Neural cell (in vitro differentiated cells): ENCODE measurements around the gene CUEDC1. TPM values are rescaled to one million over a fixed set of nuclear protein-coding genes. Genes with fewer than 3 reads are reported as not detected.

Experiments
- H2AFZ ChIP-seq: fragments of 200-600, 300-800 bp; sonication (generic), shearing (Covaris generic); 2 replicates; pipeline ENCODE4 v1.6.0; 2014; ENCODE audit warnings: low read depth, mild to moderate bottlenecking, antibody characterized with exemption, low read length, moderate library complexity
- H3F3A ChIP-seq: fragments of 200-600 bp; shearing (Covaris generic); 2 replicates; pipeline ENCODE4 v1.6.1; 2016; ENCODE audit warnings: mild to moderate bottlenecking, moderate library complexity, mixed read lengths, antibody characterized with exemption, low read length; ENCODE audit not compliant: insufficient read depth, poor library complexity, severe bottlenecking
- H3K27ac ChIP-seq: fragments of 200-600, 300-800 bp; sonication (generic), shearing (Covaris generic); 2 replicates; pipeline ENCODE4 v1.5.1; 2014; ENCODE audit warnings: mild to moderate bottlenecking, low read length, moderate library complexity
- H3K27me3 ChIP-seq: fragments of 300-800, 200-600 bp; sonication (generic), shearing (Covaris generic); 2 replicates; pipeline ENCODE4 v1.6.0; 2014; ENCODE audit warnings: mild to moderate bottlenecking, low read depth, low read length, moderate library complexity; ENCODE audit not compliant: insufficient read depth
- H3K36me3 ChIP-seq: fragments of 300-800, 200-600 bp; sonication (generic), shearing (Covaris generic); 2 replicates; pipeline ENCODE4 v1.5.1; 2014; ENCODE audit warnings: mild to moderate bottlenecking, antibody characterized with exemption, low read length, moderate library complexity; ENCODE audit not compliant: insufficient read depth
- H3K4me2 ChIP-seq: fragments of 300-800, 200-600 bp; sonication (generic), shearing (Covaris generic); 2 replicates; pipeline ENCODE4 v1.6.0; 2014; ENCODE audit warnings: mild to moderate bottlenecking, low read length
- H3K4me3 ChIP-seq: fragments of 300-800, 200-600 bp; sonication (generic), shearing (Covaris generic); 2 replicates; pipeline ENCODE4 v1.5.1; 2014; ENCODE audit warnings: mild to moderate bottlenecking, low read length, moderate library complexity
- H3K79me2 ChIP-seq: fragments of 200-600 bp; shearing (Covaris generic); replicated peaks from 2 replicates; pipeline ENCODE4 v1.6.0; 2014; ENCODE audit warnings: mild to moderate bottlenecking, low read length, moderate library complexity; ENCODE audit not compliant: insufficient read depth
- H3K9ac ChIP-seq: fragments of 300-800, 200-600 bp; sonication (generic), shearing (Covaris generic); 2 replicates; pipeline ENCODE4 v1.6.1; 2016; ENCODE audit warnings: mild to moderate bottlenecking, low read length, mixed read lengths
- H3K9me2 ChIP-seq: fragments of 200-600 bp; shearing (Covaris generic); 2 replicates; pipeline ENCODE4 v1.6.1; 2016; ENCODE audit warnings: mild to moderate bottlenecking, low read length, mixed read lengths; ENCODE audit not compliant: insufficient read depth
- H3K9me3 ChIP-seq: fragments of 200-600, 300-800 bp; sonication (generic), shearing (Covaris generic); 2 replicates; pipeline ENCODE4 v1.6.1; 2016; ENCODE audit warnings: mild to moderate bottlenecking, mixed run types, low read length, moderate library complexity, mixed read lengths
- H4K20me1 ChIP-seq: fragments of 200-600 bp; shearing (Covaris generic); 2 replicates; pipeline ENCODE4 v1.6.1; 2016; ENCODE audit warnings: mild to moderate bottlenecking, mixed run types; ENCODE audit not compliant: insufficient read depth
- CTCF ChIP-seq: fragments of 450-650 bp; IDR thresholded peaks from 2 replicates; pipeline ENCODE4 v1.5.1; 2014; ENCODE audit warnings: antibody characterized with exemption, mild to moderate bottlenecking, moderate library complexity; ENCODE audit not compliant: poor library complexity, severe bottlenecking
- EP300 ChIP-seq: fragments of 450-650 bp; conservative IDR thresholded peaks from 2 replicates; pipeline ENCODE4 v1.6.1; 2014; ENCODE audit warnings: antibody characterized with exemption, mild to moderate bottlenecking, moderate library complexity; ENCODE audit not compliant: poor library complexity, severe bottlenecking
- MXI1 ChIP-seq: fragments of 450-650 bp; conservative IDR thresholded peaks from 2 replicates; pipeline ENCODE4 v1.6.1; 2014; ENCODE audit warnings: antibody characterized with exemption, mild to moderate bottlenecking; ENCODE audit not compliant: poor library complexity, severe bottlenecking
- POLR2AphosphoS5 ChIP-seq: IDR thresholded peaks from 2 replicates; pipeline ENCODE4 v1.6.1; 2012
- RAD21 ChIP-seq: fragments of 450-650 bp; conservative IDR thresholded peaks from 2 replicates; pipeline ENCODE4 v1.6.1; 2014; ENCODE audit warnings: antibody characterized with exemption, mild to moderate bottlenecking, moderate library complexity
- REST ChIP-seq: IDR thresholded peaks from 2 replicates; pipeline ENCODE4 v1.6.1; 2012; ENCODE audit warnings: borderline replicate concordance
- SMC3 ChIP-seq: fragments of 450-650 bp; conservative IDR thresholded peaks from 2 replicates; pipeline ENCODE4 v1.6.1; 2014; ENCODE audit warnings: antibody characterized with exemption, mild to moderate bottlenecking, moderate library complexity; ENCODE audit not compliant: poor library complexity
- TAF1 ChIP-seq: IDR thresholded peaks from 2 replicates; pipeline ENCODE4 v1.6.1; 2012; ENCODE audit warnings: low read depth
- polyA plus RNA-seq: library from polyadenylated mRNA; depleted of rRNA; stranded (reverse); fragments of >200 nt; gene quantifications from 2 replicates; pipeline ENCODE4 v1.2.3, GENCODE V29; 2014

Gene CUEDC1
- polyA plus RNA-seq, 1 donor from 2014 or later, result 27.0 TPM

GRCh38 chr17:57993471-57994365 is 38.5 kb upstream of the CUEDC1 start:
- H3K4me2 ChIP-seq, result no peak overlapping the region
- no peaks in the 10 kb centered on the region for H3K36me3 ChIP-seq
- H3K79me2 ChIP-seq, result no peaks in the 10 kb centered on the region
- no peak overlapping the region for H2AFZ ChIP-seq
- H4K20me1 ChIP-seq, result no peaks in the 10 kb centered on the region
- H3K9me3 ChIP-seq, result no peaks in the 10 kb centered on the region
- H3K9me2 ChIP-seq, result no peaks in the 10 kb centered on the region
- no peak for TF ChIP-seq RAD21
- TF ChIP-seq EP300, result no peak
- no peak for TF ChIP-seq REST
- TF ChIP-seq POLR2AphosphoS5, result no peak
- TF ChIP-seq MXI1, result no peak
- TF ChIP-seq CTCF, result no peak
- no peak overlapping the region for H3K9ac ChIP-seq
- H3K27me3 ChIP-seq, result no peaks in the 10 kb centered on the region
- no peak overlapping the region for H3K4me3 ChIP-seq
- H3F3A ChIP-seq, result peaks cover 3% of the 10 kb centered on the region
- H3K27ac ChIP-seq, result no peak overlapping the region

- H2AFZ ChIP-seq, result no peak overlapping the region
- H3K27ac ChIP-seq, result no peak overlapping the region
- H3K4me2 ChIP-seq, result no peak overlapping the region
- H3K36me3 ChIP-seq, result no peaks in the 10 kb centered on the region
- peaks cover 5% of the 10 kb centered on the region for H3F3A ChIP-seq
- no peaks in the 10 kb centered on the region for H3K27me3 ChIP-seq
- no peak overlapping the region for H3K9ac ChIP-seq
- no peaks in the 10 kb centered on the region for H3K9me3 ChIP-seq
- TF ChIP-seq CTCF, result no peak
- no peak for TF ChIP-seq SMC3
- no peak for TF ChIP-seq REST
- TF ChIP-seq EP300, result no peak
- no peak for TF ChIP-seq TAF1
- TF ChIP-seq MXI1, result no peak
- no peak overlapping the region for H3K4me3 ChIP-seq
- no peaks in the 10 kb centered on the region for H3K9me2 ChIP-seq
- peaks cover 4% of the 10 kb centered on the region for H4K20me1 ChIP-seq
- H3K79me2 ChIP-seq, result peaks cover 9% of the 10 kb centered on the region
Observed at GRCh38 chr17:57991537-57991936, 36.3 kb upstream of the CUEDC1 start.
